ENCODE measurements around the gene ADAM8.
"Not testable (repeated sequence)": the region's sequence is repeated elsewhere in the genome, so short reads cannot be mapped to it uniquely, and the experiment has no call there.

ADAM8 gene

DNA sequence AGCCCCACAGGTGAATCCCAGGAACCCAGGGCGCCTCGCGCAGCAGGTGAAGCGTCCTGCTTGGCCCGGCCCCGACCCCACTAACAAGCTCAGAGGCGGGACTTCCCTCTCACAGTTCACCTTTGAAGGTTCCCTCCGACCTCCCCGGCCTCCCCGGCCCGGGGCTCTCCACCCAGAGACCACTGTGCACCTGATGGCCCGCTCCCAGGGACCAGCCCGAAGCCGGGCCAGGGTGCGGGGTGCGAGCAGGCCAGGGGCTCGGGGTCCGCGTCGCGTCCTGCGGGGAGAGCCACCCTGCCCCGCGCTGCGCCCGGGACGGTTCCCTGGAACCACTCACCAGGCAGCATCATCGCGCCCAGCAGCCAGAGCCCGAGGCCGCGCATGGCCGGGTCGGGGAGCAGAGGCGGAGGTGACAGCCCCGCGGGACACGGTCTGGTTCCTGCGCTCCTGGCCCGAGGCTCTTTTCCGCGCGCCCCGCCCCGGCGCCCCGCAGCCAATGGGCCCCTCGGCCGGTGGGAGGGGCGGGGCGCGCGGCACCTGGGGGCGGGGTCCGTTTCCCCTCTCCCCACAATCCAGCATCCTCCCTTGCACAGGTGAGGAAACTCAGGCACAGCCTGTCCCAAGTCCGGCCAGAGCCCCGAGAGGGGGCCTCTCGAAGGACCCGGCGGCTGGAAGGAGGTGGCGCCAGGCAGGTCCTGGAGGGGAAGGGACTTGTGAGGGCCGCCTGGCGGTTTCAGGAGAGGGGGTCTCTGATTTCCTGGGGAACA lies at the start of gene ADAM8:
Gene ADAM8 (minus strand): TSS at position 434 of the 767 bp plus-strand sequence. CDS start 51 bp downstream, at position 383.
- peak; percentile 59 for DNase-seq

DNA sequence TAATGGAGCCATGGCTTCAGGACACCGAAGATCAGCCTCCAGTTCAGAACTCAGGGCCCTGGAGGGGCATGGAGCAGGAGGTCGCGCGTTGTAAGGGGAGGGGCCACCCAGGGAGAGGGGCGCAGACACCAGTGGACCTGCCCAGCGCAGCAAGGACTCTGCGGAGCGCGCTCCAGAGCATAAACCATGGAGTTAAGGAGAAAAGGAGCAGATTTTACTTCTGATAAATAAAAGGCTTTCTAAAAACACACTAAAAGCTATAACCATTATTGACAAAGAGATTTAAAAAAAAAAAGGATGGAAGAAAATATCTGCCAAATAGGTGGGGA lies 49.5 kb upstream of the ADAM8 start:
- DNase-seq: no peak

DNA sequence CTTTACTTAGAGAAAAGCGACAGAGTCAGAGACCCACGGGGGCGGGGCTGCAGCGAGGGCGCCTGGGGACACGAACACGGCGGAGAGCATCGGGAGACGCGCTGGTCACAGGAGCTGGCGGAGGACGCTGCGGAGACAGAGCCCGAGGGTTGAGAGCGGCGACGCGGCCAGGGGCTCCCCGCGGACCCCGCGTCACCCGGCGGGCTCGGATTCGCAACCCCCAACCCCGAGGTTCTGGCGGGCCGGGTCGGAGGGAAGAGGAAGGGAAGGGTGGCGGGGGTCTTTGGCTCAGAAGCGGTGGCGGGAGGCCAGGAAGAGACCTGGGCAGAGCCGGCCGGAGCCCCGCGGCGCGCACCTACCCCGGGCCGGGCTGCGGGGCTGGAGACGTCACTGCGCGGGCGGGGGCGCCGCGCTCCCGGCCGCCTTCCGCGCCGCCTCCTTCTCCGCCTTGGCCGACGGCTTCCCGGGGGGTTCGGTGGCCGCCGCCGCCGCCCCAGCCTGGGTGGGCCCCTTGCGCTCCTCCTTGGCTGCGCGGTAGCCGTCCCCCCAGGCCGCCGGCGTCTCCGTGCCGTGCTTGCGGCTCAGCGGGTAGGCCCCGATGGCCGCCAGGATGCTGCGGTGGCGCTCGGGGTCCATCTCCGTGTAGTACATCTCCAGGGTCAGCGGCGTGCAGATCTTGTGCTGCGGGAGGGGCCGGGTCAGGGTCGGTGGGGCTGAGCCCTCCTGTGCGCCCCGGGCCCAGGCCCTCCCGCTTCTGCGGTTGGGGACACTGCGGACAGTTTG lies 49.0 kb upstream of the ADAM8 start:
- DNase-seq: no peak

DNA sequence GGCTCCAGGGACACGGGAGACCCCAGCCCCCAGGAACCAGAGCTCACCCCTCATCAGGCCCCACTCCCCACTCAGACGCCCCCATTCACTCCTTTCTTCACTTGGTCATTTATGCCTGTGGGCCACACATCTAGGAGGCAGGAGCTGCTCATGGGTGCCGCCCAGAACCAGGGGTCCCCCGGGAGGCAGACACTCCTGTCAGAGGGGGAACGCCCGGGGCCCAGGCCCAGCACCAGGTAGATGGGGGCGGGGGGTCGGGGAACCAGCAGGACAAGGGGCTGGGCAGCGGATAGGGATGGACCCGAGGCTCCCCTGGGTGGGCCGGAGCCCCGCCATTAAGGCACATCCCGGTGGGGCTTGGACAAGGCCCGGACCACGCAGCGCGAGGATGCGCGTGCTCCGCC lies 48.2 kb upstream of the ADAM8 start:
- DNase-seq: no peak

DNA sequence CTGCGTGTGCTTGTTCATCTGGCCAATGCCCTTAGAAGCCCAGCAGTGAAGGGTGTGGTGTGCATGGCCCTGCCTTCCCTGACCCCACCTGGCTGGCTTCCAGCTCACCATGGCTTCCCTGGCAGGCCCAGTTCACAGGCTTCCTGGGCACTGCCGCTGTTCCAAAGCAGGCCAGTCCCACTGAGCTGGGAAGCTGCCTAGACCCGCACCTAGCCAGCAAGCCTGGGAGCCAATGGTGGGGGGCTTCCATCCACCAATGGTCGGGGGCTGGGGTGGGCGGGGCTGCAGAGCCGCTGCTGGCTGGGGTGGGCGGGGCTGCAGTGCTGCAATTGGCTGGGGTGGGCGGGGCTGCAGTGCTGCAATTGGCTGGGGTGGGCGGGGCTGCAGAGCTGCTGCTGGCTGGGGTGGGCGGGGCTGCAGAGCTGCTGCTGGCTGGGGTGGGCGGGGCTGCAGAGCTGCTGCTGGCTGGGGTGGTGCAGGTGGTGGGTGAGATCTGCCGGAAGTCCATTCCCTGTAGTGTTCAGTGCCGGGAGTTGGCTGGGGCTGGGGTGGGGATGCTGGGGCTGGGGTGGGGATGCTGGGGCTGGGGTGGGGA lies 47.6 kb upstream of the ADAM8 start:
- peak; percentile 46 for DNase-seq

DNA sequence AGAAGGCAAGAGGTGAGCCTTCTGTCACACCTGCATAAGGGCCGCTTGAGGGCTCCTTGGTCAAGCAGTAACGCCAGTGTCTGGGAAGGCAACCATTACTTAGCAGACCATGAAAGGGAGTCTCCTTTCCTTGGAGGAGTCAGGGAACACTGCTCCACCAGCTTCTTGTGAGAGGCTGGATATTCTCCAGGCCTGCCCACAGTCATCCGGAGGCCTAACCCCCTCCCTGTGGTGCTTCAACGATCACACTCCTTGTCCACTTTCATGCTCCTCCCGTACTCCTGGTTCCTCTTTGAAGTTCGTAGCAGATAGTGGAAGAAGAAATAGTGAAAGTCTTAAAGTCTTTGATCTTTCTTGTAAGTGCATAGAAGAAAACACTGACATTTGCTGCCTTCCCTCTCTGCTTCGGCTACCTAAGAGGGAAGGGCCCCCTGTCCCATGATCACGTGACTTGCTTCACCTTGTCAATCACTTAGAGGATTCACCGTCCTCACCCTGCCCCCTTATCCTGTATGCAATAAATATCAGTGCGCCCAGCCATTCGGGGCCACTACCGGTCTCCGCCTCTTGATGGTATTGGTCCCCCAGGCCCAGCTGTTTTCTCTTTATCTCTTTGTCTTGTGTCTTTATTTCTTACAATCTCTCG lies 45.5 kb upstream of the ADAM8 start:
- DNase-seq: not testable (repeated sequence)

DNA sequence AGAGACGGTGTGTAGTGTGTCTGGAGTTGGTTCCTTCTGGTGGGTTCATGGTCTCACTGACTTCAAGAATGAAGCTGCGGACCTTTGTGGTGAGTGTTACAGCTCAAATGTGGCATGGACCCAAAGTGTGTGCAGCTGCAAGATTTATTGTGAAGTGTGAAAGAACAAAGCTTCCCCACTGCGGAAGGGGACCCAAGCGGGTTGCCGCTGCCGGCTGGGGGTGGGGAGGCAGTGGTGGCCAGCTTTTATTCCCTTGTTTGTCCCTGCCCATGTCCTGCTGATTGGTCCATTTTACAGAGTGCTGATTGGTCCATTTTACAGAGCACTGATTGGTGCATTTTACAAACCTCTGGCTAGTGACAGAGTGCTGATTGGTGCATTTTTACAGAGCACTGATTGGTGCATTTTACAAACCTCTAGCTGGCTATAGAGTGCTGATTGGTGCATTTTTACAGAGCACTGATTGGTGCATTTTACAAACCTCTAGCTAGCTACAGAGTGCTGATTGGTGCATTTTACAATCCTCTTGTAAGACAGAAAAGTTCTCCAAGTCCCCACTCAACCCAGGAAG lies 44.3 kb upstream of the ADAM8 start:
- DNase-seq: not testable (repeated sequence)

DNA sequence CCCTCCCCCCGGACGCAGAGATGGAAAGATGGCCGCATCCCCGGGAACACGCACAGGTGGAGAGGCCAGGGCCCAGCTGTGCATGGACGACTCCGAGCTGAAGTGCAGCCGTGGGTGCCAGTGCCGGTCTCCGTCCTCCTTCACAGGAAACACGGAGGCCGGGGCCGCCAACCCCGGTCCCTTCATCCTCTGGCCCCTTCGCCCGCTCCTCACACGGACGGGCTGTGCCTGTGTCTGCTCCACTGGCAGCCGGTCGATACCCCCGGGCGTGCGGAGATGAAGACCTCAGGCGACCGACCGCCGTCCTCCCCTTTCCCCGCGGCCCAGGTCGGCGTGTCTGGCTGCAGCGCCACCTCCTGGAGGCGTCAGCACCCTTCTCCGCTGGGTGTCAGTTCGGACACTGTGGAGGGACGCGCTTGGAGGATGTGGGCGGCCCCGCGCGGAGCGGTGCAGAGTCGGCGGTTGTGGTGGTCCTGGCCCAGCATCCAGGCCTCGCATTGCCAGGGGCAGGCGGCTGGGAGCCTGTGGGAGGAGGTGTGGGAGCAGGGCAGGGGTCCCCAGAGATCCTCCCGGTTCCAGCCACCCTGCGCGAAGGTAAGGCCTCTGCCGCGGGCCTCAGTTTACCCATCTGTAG lies 41.9 kb upstream of the ADAM8 start:
- DNase-seq: peak; percentile 65

DNA sequence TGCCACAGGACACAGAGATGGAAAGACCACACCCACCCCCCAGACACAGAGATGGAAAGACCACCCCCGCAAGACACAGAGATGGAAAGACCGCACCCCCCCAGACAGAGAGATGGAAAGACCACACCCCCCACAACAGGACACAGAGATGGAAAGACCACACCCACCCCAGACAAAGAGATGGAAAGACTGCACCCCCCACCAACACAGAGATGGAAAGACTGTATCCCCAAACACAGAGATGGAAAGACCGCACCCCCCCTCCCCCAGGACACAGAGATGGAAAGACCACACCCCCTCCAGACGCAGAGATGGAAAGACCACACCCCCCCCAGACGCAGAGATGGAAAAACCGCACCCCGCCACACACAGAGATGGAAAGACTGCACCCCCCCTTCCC lies 40.1 kb upstream of the ADAM8 start:
- DNase-seq: no peak

DNA sequence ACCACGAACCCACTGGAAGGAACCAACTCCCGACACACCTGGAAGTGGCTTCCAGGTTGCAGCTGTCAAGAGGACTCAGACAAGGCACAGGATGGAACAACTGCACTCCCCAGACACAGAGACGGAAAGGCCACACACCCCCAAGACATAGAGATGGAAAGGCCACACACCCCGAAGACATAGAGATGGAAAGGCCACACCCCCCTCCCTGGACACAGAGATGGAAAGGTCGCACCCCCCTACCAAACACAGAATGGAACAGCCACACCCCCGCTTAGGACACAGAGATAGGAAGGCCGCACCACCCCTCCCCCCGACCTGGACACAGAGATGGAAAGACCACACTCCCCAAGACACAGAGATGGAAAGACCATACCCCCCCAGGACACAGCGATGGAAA lies 39.6 kb upstream of the ADAM8 start:
- no peak for DNase-seq

DNA sequence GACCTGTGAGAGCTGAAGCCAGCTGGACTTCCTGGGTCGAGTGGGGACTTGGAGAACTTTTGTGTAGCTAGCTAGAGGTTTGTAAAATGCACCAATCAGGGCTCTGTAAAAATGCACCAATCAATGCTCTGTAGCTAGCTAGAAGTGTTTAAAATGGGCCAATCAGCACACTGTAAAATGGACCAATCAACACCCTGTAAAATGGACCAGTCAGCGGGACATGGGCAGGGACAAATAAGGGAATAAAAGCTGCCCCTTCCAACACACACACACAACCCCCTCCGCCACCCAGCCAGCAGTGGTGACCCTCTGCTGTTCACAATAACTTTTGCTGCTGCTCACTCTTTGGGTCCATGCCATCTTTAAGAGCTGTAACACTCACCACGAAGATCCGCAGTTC lies 39.2 kb upstream of the ADAM8 start:
- DNase-seq: no peak

DNA sequence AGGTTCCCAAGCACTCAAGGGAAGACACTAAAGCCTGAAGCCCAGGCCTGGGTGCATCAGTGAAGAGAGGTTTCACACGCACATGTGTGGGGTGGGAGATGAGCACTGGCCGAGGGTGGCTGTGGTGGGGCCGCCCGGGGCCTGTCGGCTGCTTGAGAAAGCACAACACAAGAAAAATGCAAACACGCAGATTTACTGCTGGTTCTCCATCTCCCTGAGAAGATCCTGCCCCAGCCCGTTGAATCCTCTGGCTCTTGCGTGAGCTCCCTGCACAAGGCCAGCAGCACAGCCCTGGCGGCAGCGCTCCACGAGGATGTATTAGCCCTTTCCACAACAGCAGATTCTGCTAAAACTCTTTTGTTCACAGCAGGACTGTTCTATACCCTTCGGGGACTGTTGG lies 38.2 kb upstream of the ADAM8 start:
- no peak for DNase-seq

DNA sequence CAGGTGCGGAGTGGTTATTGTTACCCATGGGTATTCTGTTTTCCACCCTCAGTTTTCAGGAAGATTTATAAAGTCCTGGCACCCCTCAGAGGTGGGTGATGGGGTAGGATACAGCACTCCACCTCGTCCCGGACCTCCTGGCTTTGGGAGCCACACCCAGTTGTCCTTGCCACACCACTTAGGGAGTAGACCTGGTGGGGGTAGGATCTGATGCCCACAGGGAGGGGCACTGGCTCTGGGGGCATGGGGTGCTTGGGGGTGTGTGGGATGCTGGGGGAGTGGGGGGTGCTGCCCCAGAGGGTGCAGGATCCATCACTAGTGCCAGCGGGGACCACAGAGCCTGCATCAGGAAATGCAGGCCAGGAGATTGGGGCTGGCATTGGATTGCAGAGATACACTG lies 36.5 kb upstream of the ADAM8 start:
- DNase-seq: no peak

DNA sequence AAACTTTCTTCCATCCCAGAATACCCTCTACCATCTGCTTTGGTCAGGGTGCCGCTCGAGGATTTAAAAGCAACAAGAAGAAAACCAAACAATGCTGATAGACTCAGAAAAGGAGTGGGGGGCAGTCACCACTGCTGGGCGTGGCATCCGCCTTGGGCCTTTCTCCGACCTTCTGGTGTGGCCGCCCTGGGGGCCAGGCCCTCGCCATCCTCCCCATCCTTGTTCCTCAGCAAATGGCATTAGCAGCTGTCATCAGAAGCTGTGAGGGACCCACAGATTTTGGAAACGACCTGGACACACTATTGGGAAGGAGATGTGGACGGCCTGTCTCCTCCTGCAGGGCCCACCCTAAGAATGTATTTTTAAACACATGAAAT lies 36.1 kb upstream of the ADAM8 start:
- DNase-seq: no peak

DNA sequence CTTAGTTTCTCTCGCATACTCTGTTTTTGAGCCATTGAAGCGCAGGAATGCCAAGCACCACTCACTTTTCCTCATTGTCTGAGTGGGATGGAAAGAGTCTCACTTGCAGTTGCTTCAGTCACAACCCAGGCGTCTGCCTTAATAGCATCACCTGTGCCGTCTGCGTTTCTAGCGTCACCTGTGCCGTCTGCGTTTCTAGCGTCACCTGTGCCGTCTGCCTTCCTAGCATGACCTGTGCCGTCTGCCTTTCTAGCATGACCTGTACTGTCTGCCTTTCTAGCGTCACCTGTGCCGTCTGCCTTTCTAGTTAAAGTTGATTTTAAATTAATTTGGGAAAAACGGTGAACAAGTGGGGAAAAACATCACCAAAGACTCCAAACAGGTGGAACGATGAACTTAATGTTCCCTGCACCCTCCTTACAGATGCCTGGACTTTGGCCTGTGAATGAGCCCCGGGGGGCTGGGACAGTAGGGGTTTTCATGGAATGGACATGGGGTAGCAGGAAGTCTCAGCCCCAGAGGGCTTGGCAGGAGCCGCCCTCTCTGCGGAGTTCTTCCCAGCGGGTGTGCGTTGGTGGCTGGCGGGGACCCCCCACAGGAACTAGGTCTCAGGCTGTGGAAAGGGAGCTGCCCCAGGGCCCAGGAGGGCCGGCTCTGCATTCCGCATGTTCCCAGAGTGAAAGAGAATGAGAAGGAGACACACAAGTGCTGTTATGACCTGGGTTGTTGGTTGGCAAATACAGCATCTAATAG lies 35.5 kb upstream of the ADAM8 start:
- no peak for DNase-seq

DNA sequence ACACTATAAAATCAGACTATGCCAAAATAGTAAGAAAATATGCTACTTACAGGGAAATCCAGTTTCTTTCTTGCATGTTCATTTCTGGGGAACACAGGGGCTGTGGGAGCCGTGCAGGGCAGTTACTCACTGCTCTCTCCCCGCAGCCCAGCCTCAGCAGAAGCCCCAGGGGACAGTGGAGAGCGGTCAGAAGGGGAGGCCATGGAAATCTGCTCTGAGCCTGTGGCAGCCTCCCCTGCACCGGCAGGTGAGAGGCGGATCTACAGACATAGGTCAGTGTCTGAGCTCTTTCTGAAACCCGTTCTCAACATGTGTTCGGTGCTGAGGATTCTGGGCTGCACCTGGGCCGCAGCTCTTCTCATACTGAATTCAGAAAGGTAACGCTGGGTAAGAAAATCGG lies 34.9 kb upstream of the ADAM8 start:
- no peak for DNase-seq

DNA sequence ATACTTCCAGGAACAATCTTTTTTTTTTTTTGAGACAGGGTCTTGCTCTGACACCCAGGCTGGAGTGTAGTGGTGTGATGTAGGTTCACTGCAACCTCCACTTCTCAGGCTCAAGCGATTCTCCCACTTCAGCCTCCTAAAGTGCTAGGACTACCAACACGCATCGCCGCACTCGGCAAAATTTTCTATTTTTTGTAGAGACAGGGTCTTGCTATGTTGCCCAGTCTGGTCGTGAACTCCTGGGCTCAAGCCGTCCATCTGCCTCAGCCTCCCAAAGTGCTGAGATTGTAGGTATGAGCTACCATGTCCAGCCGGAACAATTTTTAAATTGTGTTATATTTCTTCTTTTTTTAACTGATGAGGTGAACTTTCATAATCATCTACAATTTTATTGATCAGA lies 34.1 kb upstream of the ADAM8 start:
- DNase-seq: no peak

DNA sequence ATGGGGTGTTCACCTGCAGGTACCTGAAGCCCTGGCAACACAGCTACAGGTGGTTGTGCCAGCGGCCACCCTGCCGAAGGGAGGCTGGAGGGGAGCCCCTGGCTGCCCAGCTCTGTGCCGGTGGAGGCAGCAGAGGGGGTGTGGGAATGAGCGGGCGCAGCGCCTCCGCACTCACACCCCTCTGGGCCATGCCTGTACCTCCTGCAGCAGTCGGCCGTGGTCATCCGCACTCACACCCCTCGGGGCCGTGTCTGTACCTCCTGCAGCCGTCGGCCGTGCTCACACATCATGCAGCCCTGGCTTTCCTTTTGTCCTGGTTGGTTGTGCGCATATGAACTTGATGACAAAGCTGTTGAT lies 33.7 kb upstream of the ADAM8 start:
- DNase-seq: no peak

DNA sequence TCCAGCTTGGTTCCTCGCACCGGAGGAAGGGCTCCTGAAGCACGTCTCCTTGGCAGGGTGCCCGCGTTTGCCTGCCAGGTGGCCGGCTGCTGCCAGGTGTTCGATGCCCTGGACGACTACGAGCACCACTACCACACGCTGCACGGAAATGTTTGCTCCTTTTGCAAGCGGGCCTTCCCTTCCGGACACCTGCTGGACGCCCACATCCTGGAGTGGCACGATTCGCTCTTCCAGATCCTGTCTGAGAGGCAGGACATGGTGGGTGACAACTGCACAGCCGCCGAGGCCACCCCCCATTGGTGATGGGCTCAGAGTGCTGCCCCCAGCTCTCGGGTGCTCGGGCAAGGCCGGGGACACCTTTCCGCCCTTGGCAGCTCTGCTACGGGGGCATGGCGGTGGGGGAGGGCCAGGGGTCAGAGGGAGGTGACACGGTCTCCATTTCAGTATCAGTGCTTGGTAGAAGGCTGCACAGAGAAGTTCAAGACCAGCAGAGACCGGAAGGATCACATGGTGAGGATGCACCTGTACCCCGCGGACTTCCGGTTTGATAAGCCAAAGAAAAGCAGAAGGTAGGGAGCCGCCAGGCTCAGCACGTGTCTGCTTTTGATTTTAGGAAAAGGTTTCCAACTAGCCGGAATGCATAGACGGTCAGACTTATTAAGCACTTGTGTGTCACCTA lies 33.2 kb upstream of the ADAM8 start:
- DNase-seq: no peak

DNA sequence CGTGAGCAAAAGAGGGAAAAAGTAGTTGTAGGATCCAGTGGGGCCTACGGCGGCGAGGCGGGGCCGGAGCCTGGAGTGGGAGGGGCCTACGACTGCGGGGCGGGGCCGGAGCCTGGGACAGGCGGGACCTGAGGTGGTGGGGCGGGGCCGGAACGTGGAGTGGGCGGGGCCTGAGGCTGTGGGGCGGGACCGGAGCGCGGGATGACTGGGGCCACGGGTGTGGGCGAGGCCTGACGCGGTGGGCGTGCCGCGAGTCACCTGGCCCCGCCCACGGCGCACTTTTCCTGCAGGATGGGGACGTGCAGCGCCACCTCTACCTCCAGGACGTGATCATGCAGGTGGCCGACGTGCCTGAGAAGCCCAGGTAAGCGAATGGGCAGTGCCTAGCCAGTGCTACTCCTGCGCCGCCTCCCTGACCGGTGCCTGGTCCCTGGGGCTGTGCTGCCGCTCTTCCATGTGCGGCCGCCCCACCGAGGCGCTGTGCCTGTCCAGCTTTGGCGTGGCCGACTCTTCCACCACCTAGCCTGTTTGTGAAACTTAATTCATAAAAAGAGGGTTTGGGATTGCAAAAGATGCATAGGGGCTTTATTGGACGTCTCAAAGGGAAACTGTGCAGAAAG lies 32.5 kb upstream of the ADAM8 start:
- DNase-seq: peak; percentile 93
